IMR-90 (cell line): ENCODE data around the gene PBX3. TPM values are rescaled to one million over a fixed set of nuclear protein-coding genes. Genes with fewer than 3 reads are reported as not detected.

Experiments
- ATAC-seq: fragments of 200-7000 bp; cut with Tn5 transposase; 2 replicates; pipeline ENCODE4 v1.9.1; 2020; ENCODE audit warnings: low read depth, mild to moderate bottlenecking, moderate library complexity
- BruUV-seq: library from RNA; stranded (reverse); fragments of 400-500 nt; replicated peaks from 2 replicates; lab custom pipeline; 2021; lab: Mats Ljungman, UMichigan
- CTCF ChIA-PET: fragments of 300-600 bp; formaldehyde crosslinking; extraction: SDS; loops from one replicate; lab custom pipeline; 2021; ENCODE audit warnings: antibody characterized with exemption; lab: Yijun Ruan, JAX
- POLR2A ChIA-PET: fragments of 300-600 bp; sonication (Branson Sonifier 250); formaldehyde crosslinking; loops from one replicate; lab custom pipeline; 2022; ENCODE audit warnings: antibody characterized with exemption; ENCODE audit not compliant: unreplicated experiment; lab: Charles Lee
- DNase-seq: peaks from one replicate; pipeline ENCODE4 v3.0.0; 2013
- H2AFZ ChIP-seq: replicated peaks from 2 replicates; pipeline ENCODE3; 2013; ENCODE audit warnings: low read length, mild to moderate bottlenecking; ENCODE audit not compliant: poor library complexity
- H2AK5ac ChIP-seq: 2 replicates; pipeline ENCODE4 v1.6.1; 2013; ENCODE audit warnings: low read depth, low read length, inconsistent platforms
- H2AK9ac ChIP-seq: replicated peaks from 2 replicates; pipeline ENCODE3; 2013; ENCODE audit warnings: mild to moderate bottlenecking, low read depth, low read length, moderate library complexity; ENCODE audit not compliant: poor library complexity
- H2BK120ac ChIP-seq: 2 replicates; pipeline ENCODE4 v1.6.1; 2013; ENCODE audit warnings: low read depth, low read length, inconsistent platforms
- H2BK15ac ChIP-seq: 3 replicates; pipeline ENCODE4 v1.6.1; 2013; ENCODE audit warnings: low read depth, low read length, inconsistent platforms
- H2BK20ac ChIP-seq: 2 replicates; pipeline ENCODE4 v1.6.1; 2013; ENCODE audit warnings: low read depth, mild to moderate bottlenecking, inconsistent platforms, low read length, moderate library complexity
- H2BK5ac ChIP-seq: 2 replicates; pipeline ENCODE4 v1.6.1; 2013; ENCODE audit warnings: mild to moderate bottlenecking, low read depth, low read length, inconsistent platforms; ENCODE audit not compliant: poor library complexity, severe bottlenecking
- H3K14ac ChIP-seq: replicated peaks from 2 replicates; pipeline ENCODE4 v1.6.1; 2013; ENCODE audit warnings: low read depth, low read length, inconsistent platforms
- H3K18ac ChIP-seq: 2 replicates; pipeline ENCODE4 v1.6.1; 2013; ENCODE audit warnings: low read depth, low read length, control low read depth
- H3K23ac ChIP-seq: 2 replicates; pipeline ENCODE4 v1.6.1; 2013; ENCODE audit warnings: low read depth, low read length, inconsistent platforms
- H3K27ac ChIP-seq: 2 replicates; pipeline ENCODE4 v1.5.1; 2013; ENCODE audit warnings: mild to moderate bottlenecking, control low read depth, low read length; ENCODE audit not compliant: insufficient read depth
- H3K27me3 ChIP-seq: 2 replicates; pipeline ENCODE4 v1.6.1; 2013; ENCODE audit warnings: low read length; ENCODE audit not compliant: control insufficient read depth, insufficient read depth
- H3K36me3 ChIP-seq: 2 replicates; pipeline ENCODE4 v1.6.1; 2013; ENCODE audit warnings: low read length, mixed read lengths; ENCODE audit not compliant: control insufficient read depth, insufficient read depth
- H3K4ac ChIP-seq: 2 replicates; pipeline ENCODE4 v1.6.1; 2013; ENCODE audit warnings: low read depth, low read length, inconsistent platforms
- H3K4me1 ChIP-seq: 2 replicates; pipeline ENCODE4 v1.6.1; 2013; ENCODE audit warnings: low read length, mixed read lengths; ENCODE audit not compliant: control insufficient read depth, insufficient read depth
- H3K4me2 ChIP-seq: 2 replicates; pipeline ENCODE4 v1.6.1; 2013; ENCODE audit warnings: low read depth, mild to moderate bottlenecking, control low read depth, low read length, moderate library complexity
- H3K4me3 ChIP-seq: 2 replicates; pipeline ENCODE4 v1.5.1; 2013; ENCODE audit warnings: low read depth, mild to moderate bottlenecking, control low read depth, low read length, moderate library complexity; ENCODE audit not compliant: insufficient read depth
- H3K56ac ChIP-seq: 2 replicates; pipeline ENCODE4 v1.6.1; 2013; ENCODE audit warnings: low read length, inconsistent platforms; ENCODE audit not compliant: insufficient read depth; ENCODE audit errors: extremely low read depth
- H3K79me1 ChIP-seq, 2 experiments: 2 replicates each; pipeline ENCODE4 v1.6.1; 2013; ENCODE audit warnings: low read length in 2 of 2, inconsistent platforms in 1 of 2, low read depth in 1 of 2
- H3K9ac ChIP-seq: 2 replicates; pipeline ENCODE4 v1.6.1; 2013; ENCODE audit warnings: low read depth, low read length, control low read depth
- H3K9me1 ChIP-seq: 2 replicates; pipeline ENCODE4 v1.6.1; 2013; ENCODE audit warnings: low read length, inconsistent platforms; ENCODE audit not compliant: insufficient read depth
- H3K9me3 ChIP-seq: 2 replicates; pipeline ENCODE4 v1.6.1; 2013; ENCODE audit warnings: low read length; ENCODE audit not compliant: control insufficient read depth, insufficient read depth
- H4K20me1 ChIP-seq: 2 replicates; pipeline ENCODE4 v1.6.1; 2013; ENCODE audit warnings: low read length, inconsistent platforms; ENCODE audit not compliant: insufficient read depth
- H4K5ac ChIP-seq: 2 replicates; pipeline ENCODE4 v1.6.1; 2013; ENCODE audit warnings: mild to moderate bottlenecking, low read depth, low read length, control low read depth
- H4K8ac ChIP-seq, 2 experiments: 2 replicates each; pipeline ENCODE4 v1.6.1; 2013; ENCODE audit warnings: low read depth in 2 of 2, low read length in 2 of 2, control low read depth in 1 of 2, inconsistent platforms in 1 of 2
- H4K91ac ChIP-seq: 2 replicates; pipeline ENCODE4 v1.6.1; 2013; ENCODE audit warnings: low read depth, low read length, inconsistent platforms; ENCODE audit not compliant: insufficient read depth
- BHLHE40 ChIP-seq: fragments of 150-350 bp; IDR thresholded peaks from 2 replicates; pipeline ENCODE4 v1.6.1; 2016; ENCODE audit warnings: mild to moderate bottlenecking, low read depth, low read length
- CEBPB ChIP-seq: IDR thresholded peaks from 2 replicates; pipeline ENCODE4 v1.6.1; 2012; ENCODE audit warnings: low read depth, low read length, improper control_type of control experiment
- CHD1 ChIP-seq: IDR thresholded peaks from 2 replicates; pipeline ENCODE4 v1.6.1; 2012; ENCODE audit warnings: low read depth, low read length, improper control_type of control experiment
- CTCF ChIP-seq: conservative IDR thresholded peaks from 2 replicates; pipeline ENCODE4 v1.5.1; 2012; ENCODE audit warnings: mild to moderate bottlenecking, low read depth, low read length, improper control_type of control experiment
- ELK1 ChIP-seq: fragments of 150-350 bp; IDR thresholded peaks from 2 replicates; pipeline ENCODE4 v1.6.1; 2016; ENCODE audit warnings: low read depth, mild to moderate bottlenecking, low read length, moderate library complexity, borderline replicate concordance
- FOS ChIP-seq: fragments of 150-350 bp; IDR thresholded peaks from 2 replicates; pipeline ENCODE4 v1.6.1; 2016; ENCODE audit warnings: low read depth, low read length
- MAFK ChIP-seq: IDR thresholded peaks from 2 replicates; pipeline ENCODE4 v1.6.1; 2012; ENCODE audit warnings: low read depth, low read length, improper control_type of control experiment
- MAZ ChIP-seq: IDR thresholded peaks from 2 replicates; pipeline ENCODE4 v1.6.1; 2012; ENCODE audit warnings: low read depth, mild to moderate bottlenecking, low read length, improper control_type of control experiment, moderate library complexity, borderline replicate concordance
- MXI1 ChIP-seq: IDR thresholded peaks from 2 replicates; pipeline ENCODE4 v1.6.1; 2012; ENCODE audit warnings: low read depth, mild to moderate bottlenecking, low read length, moderate library complexity, borderline replicate concordance
- NFE2L2 ChIP-seq: fragments of 150-350 bp; IDR thresholded peaks from 2 replicates; pipeline ENCODE4 v1.6.1; 2016; ENCODE audit warnings: low read depth, mild to moderate bottlenecking, low read length
- POLR2A ChIP-seq: IDR thresholded peaks from 2 replicates; pipeline ENCODE4 v1.6.1; 2012; ENCODE audit warnings: mild to moderate bottlenecking, low read depth, low read length
- RAD21 ChIP-seq: IDR thresholded peaks from 2 replicates; pipeline ENCODE4 v1.6.1; 2012; ENCODE audit warnings: low read length, improper control_type of control experiment
- RCOR1 ChIP-seq: IDR thresholded peaks from 2 replicates; pipeline ENCODE4 v1.6.1; 2012; ENCODE audit warnings: mild to moderate bottlenecking, low read length, improper control_type of control experiment; ENCODE audit not compliant: insufficient replicate concordance
- RFX5 ChIP-seq: IDR thresholded peaks from 2 replicates; pipeline ENCODE4 v1.8.0; 2012; ENCODE audit warnings: low read depth, mild to moderate bottlenecking, low read length, moderate library complexity
- SMC3 ChIP-seq: fragments of 150-350 bp; IDR thresholded peaks from 2 replicates; pipeline ENCODE4 v1.6.1; 2016; ENCODE audit warnings: low read depth, mild to moderate bottlenecking, antibody characterized with exemption, low read length, moderate library complexity
- USF2 ChIP-seq: fragments of 150-350 bp; IDR thresholded peaks from 2 replicates; pipeline ENCODE4 v1.6.1; 2017; ENCODE audit warnings: mild to moderate bottlenecking, antibody characterized with exemption, low read length, low read depth
- WGBS, 2 experiments: methylation state at CpG; one replicate each; pipeline versions ENCODE4 v1.1.5 to v1.1.7; 2013; ENCODE audit warnings: missing lambda C conversion rate in 2 of 2; ENCODE audit not compliant: insufficient read length in 1 of 2; ENCODE audit errors: extremely low coverage in 2 of 2; 5-methylcytosine and 5-hydroxymethylcytosine counted together
- dilution Hi-C: fragments of 300-500 bp; cut with HindIII; formaldehyde crosslinking; loops from one replicate; pipeline ENCODE4 v1.14.3; 2018; ENCODE audit warnings: low sequenced_read_pairs; ENCODE audit not compliant: unreplicated experiment
- in situ Hi-C: fragments of 300-500 bp; cut with MboI; formaldehyde crosslinking; loops from 3 replicates; pipeline ENCODE4 v1.14.3; 2019; ENCODE audit warnings: low sequenced_read_pairs, inconsistent platforms, mixed read lengths
- intact Hi-C: fragments of 100-400 bp; cut with micrococcal nuclease; formaldehyde crosslinking; loops from 2 replicates; pipeline ENCODE4 v1.10.0; 2022
- polyA plus RNA-seq, 3 experiments: library from polyadenylated mRNA; depleted of rRNA; stranded (reverse); fragments of >200 nt; gene quantifications; 2 replicates each; pipeline ENCODE4 v1.2.3, GENCODE V29; 2012; ENCODE audit warnings: low replicate concordance in 1 of 3
- total RNA-seq: library from RNA; depleted of rRNA; stranded (reverse); fragments of >200 nt; gene quantifications from 2 replicates; pipeline ENCODE4 v1.2.3, GENCODE V29; 2012

PBX3 gene
- total and polyA plus RNA-seq, 2 of the 4 experiments (the other 2 are of a cell fraction) = 12.0 to 15.6 TPM

- peaks cover 11% of the 10 kb centered on the region; the same call in 1 of the 2 replicates for H3K9me1 ChIP-seq
- no peak overlapping the region for H4K91ac ChIP-seq
- H3K9me3 ChIP-seq = no peaks in the 10 kb centered on the region
- H2BK5ac ChIP-seq = no peak overlapping the region
- in situ Hi-C loops (no loop called here), intact Hi-C loops (no loop called here), dilution Hi-C loops (no loop called here)
- H3K56ac ChIP-seq = no peak overlapping the region
- H2AK5ac ChIP-seq = no peak overlapping the region
- no peak for TF ChIP-seq ELK1
- no peak for TF ChIP-seq BHLHE40
- no peak for TF ChIP-seq MAZ
- TF ChIP-seq CHD1 = no peak
- TF ChIP-seq CTCF = no peak
- no peak for TF ChIP-seq RCOR1
- no peak for TF ChIP-seq MXI1
- no peak for TF ChIP-seq POLR2A
- no peak for TF ChIP-seq NFE2L2
- TF ChIP-seq FOS = no peak
- TF ChIP-seq SMC3 = no peak
- no peak for TF ChIP-seq MAFK
- TF ChIP-seq CEBPB = no peak
- no peak for TF ChIP-seq USF2
- TF ChIP-seq RFX5 = no peak
- no peak for TF ChIP-seq RAD21
- ChIA-PET CTCF (no interaction called here), POLR2A (no interaction called here)
- H2AK9ac ChIP-seq = no peak overlapping the region
- H3K79me1 ChIP-seq = peaks cover 3 to 16% of the 10 kb centered on the region in 2 experiments; a peak in 3 of 4 replicates
- DNase-seq = no peak
- ATAC-seq = no peak
- no TSS peak for BruUV-seq
- H3K36me3 ChIP-seq = peaks cover 5% of the 10 kb centered on the region; the same call in 1 of the 2 replicates
- peaks cover 7% of the 10 kb centered on the region; the same call in 1 of the 2 replicates for H4K20me1 ChIP-seq
- no peak overlapping the region for H3K27ac ChIP-seq
- H3K4me1 ChIP-seq = peaks cover 4% of the 10 kb centered on the region
- no peak overlapping the region for H4K8ac ChIP-seq
- no peak overlapping the region for H2AFZ ChIP-seq
- H4K5ac ChIP-seq = no peak overlapping the region
- H3K27me3 ChIP-seq = no peaks in the 10 kb centered on the region
- no peak overlapping the region for H2BK120ac ChIP-seq
- H3K23ac ChIP-seq = no peak overlapping the region
- H3K14ac ChIP-seq = no peak overlapping the region
- no peak overlapping the region for H3K4me3 ChIP-seq
- no peak overlapping the region for H3K9ac ChIP-seq
- H2BK15ac ChIP-seq = no peak overlapping the region
- no CpG with 5 or more reads among the region's 5 CpGs for WGBS, 2 experiments
- H3K4me2 ChIP-seq = no peak overlapping the region
- no peak overlapping the region for H3K18ac ChIP-seq
- H2BK20ac ChIP-seq = no peak overlapping the region
- no peak overlapping the region for H3K4ac ChIP-seq
These were observed 185.7 kb downstream of the PBX3 start for GRCh38 chr9:125932746-125933455.
